Measurements from ENCODE around the gene RTEL1.
A peak's percentile ranks its signal among the peaks of the same experiment; 100 is the strongest.
"Not testable (repeated sequence)": the region's sequence is repeated elsewhere in the genome, so short reads cannot be mapped to it uniquely, and the experiment has no call there.

RTEL1 gene

DNA sequence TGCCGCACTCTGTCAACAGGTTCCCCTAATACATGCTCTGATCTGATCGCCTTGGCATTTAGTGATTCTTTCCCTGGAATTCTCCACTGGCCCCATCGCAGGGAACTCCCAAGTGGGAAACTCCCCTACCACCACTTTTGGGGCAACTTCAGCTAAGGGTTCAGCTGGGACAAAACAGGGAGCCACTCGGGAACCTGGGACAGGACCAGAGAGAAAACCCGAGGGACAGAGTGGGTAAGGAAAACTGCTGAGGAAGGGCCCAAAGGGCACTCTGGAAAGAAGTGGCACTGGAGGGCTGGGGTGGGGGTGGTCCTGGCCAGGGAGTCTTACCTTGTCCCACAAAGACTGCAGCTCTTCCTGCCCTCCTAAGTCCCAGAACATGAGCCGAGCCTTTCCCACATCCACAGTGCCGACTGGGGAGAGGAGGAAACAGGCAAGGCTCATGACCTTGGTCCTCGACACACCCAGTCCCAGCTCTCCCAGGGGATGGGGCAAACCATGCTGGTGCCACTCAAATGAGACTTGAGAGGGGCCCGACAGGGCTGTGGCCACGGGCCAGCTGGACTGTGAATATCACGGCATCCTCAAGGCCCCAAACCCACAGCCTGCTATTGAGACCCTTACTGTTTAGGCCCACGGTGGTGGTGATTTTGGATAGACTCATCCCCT, 48.0 kb downstream of the RTEL1 start:
- Histone ChIP-seq H3K36me3 (ENCODE audit: control insufficient read depth, insufficient read depth, low read length) (peaks cover 16% of the 10 kb centered on the region), H3K4me3 (ENCODE audit: low read length) (peak overlapping the region; percentile 2), H3K27ac (ENCODE audit: low read depth, low read length) (no peak overlapping the region), H3K4me1 (ENCODE audit: control insufficient read depth, insufficient read depth, low read length) (peaks cover 12% of the 10 kb centered on the region), H3K27me3 (ENCODE audit: control insufficient read depth, insufficient read depth, low read length) (no peaks in the 10 kb centered on the region), H3K9ac (ENCODE audit: low read length) (no peak overlapping the region)

DNA sequence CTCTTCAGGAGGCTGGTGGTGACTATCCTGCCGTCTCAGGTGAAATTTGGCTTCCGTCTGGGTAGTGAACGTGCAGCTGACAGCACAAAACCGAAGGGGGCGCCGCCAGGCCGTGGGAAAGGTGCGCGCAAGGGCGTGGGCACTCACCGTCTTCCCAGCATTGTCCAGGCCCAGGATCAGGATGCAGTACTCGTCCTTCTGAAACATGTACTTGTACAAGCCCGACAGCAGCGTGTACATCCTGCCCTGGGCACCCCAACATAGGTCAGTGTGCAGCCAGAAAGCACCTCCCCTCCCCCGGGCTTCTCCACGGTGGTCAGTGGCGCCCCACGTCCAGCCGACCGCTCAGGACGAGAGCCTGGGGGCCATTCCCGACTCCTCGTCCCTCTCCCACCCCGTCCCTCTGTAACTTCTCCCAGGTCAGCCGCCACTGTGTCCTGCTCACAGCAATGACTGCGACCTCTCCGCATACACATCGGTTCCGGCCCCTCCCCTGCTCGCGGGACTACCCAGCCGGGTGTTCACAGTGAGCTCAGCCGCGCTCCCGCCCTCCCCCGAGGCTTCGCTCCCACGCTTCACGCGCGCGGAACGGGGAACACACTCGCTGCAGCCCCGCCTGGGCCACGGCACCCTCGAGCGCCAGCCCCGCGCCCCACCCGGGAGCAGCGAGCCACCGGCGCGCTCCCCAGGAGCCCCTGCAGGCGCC, 48.9 kb downstream of the RTEL1 start:
- Histone ChIP-seq H3K4me1 (ENCODE audit: control insufficient read depth, insufficient read depth, low read length) (peaks cover 12% of the 10 kb centered on the region), H3K9ac (ENCODE audit: low read length) (peak overlapping the region; percentile 20), H3K27ac (ENCODE audit: low read depth, low read length) (peak overlapping the region; percentile 93), H3K36me3 (ENCODE audit: control insufficient read depth, insufficient read depth, low read length) (peaks cover 19% of the 10 kb centered on the region), H3K4me3 (ENCODE audit: low read length) (peak overlapping the region; percentile 70), H3K27me3 (ENCODE audit: control insufficient read depth, insufficient read depth, low read length) (no peaks in the 10 kb centered on the region)

DNA sequence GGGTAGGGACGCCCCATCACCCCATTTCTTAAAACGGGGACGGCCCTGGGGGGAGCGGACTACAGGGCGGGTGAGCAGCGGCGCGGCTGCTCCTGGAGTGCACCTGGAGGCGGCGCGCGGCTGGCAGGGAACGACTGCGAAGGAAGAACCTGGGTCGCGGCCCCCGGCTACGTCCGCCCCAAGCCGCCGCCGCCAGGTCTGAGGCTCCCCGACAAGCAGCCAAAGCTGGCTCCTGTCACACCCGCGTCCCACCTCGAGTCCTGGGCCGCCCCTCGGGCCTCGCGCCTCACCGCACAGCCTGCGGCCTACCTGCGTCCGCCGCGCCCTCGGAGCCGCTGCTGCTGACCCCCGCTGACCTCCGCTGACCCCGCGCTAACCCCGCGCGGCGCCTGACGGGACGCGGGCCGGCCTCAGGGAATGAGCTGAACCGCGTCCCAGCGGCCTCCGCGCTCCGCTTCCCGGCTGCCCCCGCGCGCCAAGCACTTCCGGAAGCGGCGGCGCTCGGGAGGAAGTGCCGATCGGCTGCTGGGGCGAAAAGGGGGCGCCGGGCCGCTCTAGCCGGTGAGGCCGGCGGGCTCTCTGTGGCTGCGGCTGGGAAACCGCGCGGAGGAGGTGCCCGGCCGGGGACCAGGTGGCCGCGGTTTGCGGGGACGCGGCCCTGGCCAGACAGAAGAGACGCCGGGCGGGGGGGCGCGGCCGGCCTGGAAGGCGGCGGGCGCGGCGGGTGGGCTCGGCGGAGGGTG, 49.6 kb downstream of the RTEL1 start, which contains the start of the genes ARFRP1 and ZGPAT:
Gene ARFRP1, minus strand, starts transcription at position 419 of the 743 bp plus-strand sequence. CDS start 885 bp downstream, outside the sequence.
Gene ZGPAT, plus strand, starts transcription at position 482 of the 743 bp plus-strand sequence. CDS start 542 bp downstream, outside the sequence.
- peaks cover 12% of the 10 kb centered on the region for H3K4me1 ChIP-seq (ENCODE audit: control insufficient read depth, insufficient read depth, low read length)
- peak within 1 kb of the TSS; percentile 70 for H3K4me3 ChIP-seq (ENCODE audit: low read length)
- peak within 1 kb of the TSS; percentile 62 for H3K9ac ChIP-seq (ENCODE audit: low read length)
- H3K27ac ChIP-seq (ENCODE audit: low read depth, low read length): peak within 1 kb of the TSS; percentile 93
- H3K36me3 ChIP-seq (ENCODE audit: control insufficient read depth, insufficient read depth, low read length): peaks cover 22% of the 10 kb centered on the region
- H3K27me3 ChIP-seq (ENCODE audit: control insufficient read depth, insufficient read depth, low read length): no peaks in the 10 kb centered on the region

DNA sequence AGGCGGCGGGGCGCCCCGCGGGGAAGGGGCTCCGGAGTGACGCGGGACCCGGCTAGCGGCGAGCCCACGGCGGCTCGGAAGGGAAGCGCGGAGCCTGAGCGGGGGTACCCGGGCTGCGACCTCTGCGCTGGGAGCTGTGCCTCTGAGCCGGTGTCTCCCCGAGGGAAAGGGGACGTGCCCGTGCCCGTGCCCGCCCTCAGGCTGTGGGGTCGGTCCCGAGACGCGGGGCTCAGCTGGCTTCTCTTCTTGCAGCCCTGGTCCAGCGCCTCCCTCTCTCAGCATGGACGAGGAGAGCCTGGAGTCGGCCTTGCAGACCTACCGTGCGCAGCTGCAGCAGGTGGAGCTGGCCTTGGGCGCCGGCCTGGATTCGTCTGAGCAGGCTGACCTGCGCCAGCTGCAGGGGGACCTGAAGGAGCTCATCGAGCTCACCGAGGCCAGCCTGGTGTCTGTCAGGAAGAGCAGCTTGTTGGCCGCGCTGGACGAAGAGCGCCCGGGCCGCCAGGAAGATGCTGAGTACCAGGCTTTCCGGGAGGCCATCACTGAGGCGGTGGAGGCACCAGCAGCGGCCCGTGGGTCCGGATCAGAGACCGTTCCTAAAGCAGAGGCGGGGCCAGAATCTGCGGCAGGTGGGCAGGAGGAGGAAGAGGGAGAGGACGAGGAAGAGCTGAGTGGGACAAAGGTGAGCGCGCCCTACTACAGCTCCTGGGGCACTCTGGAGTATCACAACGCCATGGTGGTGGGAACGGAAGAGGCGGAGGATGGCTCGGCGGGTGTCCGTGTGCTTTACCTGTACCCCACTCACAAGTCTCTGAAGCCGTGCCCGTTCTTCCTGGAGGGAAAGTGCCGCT, 50.4 kb downstream of the RTEL1 start:
- Histone ChIP-seq H3K36me3 (ENCODE audit: control insufficient read depth, insufficient read depth, low read length) (peaks cover 22% of the 10 kb centered on the region), H3K27ac (ENCODE audit: low read depth, low read length) (peak overlapping the region; percentile 93), H3K4me1 (ENCODE audit: control insufficient read depth, insufficient read depth, low read length) (peaks cover 12% of the 10 kb centered on the region), H3K27me3 (ENCODE audit: control insufficient read depth, insufficient read depth, low read length) (no peaks in the 10 kb centered on the region), H3K9ac (ENCODE audit: low read length) (no peak overlapping the region), H3K4me3 (ENCODE audit: low read length) (peak overlapping the region; percentile 70)

DNA sequence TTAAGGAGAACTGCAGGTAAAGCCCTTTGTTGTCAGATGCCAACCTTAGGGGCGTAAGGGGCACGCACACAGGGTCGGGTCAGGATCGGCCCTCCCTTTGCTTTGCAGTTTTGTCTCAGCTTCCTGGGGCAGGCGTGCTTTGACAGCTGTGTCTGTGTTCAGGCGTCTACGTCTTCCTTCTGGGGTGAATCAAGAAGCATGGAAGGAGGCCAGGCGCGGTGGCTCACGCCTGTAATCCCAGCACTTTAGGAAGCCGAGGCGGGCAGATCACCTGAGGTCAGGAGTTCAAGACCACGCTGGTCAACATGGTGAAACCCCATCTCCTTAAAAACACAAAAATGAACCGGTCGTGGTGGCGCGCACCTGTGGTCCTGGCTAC, 51.0 kb downstream of the RTEL1 start:
- peak overlapping the region; percentile 70 for H3K4me3 ChIP-seq (ENCODE audit: low read length)
- no peak overlapping the region for H3K27ac ChIP-seq (ENCODE audit: low read depth, low read length)
- no peak overlapping the region for H3K9ac ChIP-seq (ENCODE audit: low read length)
- peaks cover 12% of the 10 kb centered on the region for H3K4me1 ChIP-seq (ENCODE audit: control insufficient read depth, insufficient read depth, low read length)
- no peaks in the 10 kb centered on the region for H3K27me3 ChIP-seq (ENCODE audit: control insufficient read depth, insufficient read depth, low read length)
- H3K36me3 ChIP-seq (ENCODE audit: control insufficient read depth, insufficient read depth, low read length): peaks cover 22% of the 10 kb centered on the region

DNA sequence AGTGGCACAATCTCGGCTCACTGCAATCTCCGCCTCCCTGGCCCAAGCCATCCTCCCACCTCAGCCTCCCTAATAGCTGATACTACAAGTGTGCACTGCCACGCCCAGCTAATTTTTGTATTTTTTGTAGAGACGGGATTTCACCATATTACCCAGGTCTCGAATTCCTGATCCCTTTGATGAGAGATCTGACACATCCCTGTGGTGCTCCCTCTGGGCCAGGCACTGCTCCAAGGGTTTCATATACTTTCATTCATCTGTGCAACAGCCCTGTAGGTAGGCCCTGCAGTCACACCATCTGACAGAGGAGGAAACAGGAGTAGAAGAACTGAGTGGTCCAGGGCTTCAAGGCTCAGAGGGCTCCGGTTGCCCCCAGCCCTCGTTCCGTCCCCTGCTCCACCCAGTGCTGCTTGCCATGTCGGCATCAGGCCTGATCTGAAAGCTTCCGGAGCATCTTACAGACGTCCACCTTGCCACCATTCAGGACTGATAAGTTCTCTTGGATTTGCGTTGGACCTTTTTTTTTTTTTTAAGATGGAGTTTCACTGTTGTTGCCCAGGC, 53.1 kb downstream of the RTEL1 start:
- no peak overlapping the region for H3K9ac ChIP-seq (ENCODE audit: low read length)
- no peaks in the 10 kb centered on the region for H3K27me3 ChIP-seq (ENCODE audit: control insufficient read depth, insufficient read depth, low read length)
- no peak overlapping the region for H3K27ac ChIP-seq (ENCODE audit: low read depth, low read length)
- H3K4me3 ChIP-seq (ENCODE audit: low read length): no peak overlapping the region
- peaks cover 12% of the 10 kb centered on the region for H3K4me1 ChIP-seq (ENCODE audit: control insufficient read depth, insufficient read depth, low read length)
- H3K36me3 ChIP-seq (ENCODE audit: control insufficient read depth, insufficient read depth, low read length): peaks cover 10% of the 10 kb centered on the region

DNA sequence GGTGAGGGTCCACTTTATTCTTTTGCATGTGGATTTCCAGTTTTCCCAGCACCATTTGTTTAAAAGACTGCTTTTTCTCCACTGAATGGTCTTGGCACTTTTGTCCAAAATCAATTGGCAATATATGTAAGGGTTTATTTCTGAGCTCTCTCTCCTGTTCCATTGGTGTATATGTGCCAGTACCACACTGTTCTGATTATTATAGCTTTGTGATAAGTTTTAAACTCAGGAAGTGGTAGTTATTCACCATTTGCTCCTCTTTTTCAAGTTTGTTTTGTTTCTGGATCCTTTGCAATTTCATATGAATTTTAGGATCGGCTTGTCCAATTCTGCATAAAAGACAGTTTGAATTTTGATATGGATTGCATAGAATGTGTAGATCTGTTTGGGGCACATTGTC, 54.1 kb downstream of the RTEL1 start:
- peaks cover 10% of the 10 kb centered on the region for H3K36me3 ChIP-seq (ENCODE audit: control insufficient read depth, insufficient read depth, low read length)
- H3K4me1 ChIP-seq (ENCODE audit: control insufficient read depth, insufficient read depth, low read length): peaks cover 6% of the 10 kb centered on the region
- H3K27me3 ChIP-seq (ENCODE audit: control insufficient read depth, insufficient read depth, low read length): no peaks in the 10 kb centered on the region
- H3K27ac ChIP-seq (ENCODE audit: low read depth, low read length): no peak overlapping the region
- no peak overlapping the region for H3K9ac ChIP-seq (ENCODE audit: low read length)
- H3K4me3 ChIP-seq (ENCODE audit: low read length): no peak overlapping the region

DNA sequence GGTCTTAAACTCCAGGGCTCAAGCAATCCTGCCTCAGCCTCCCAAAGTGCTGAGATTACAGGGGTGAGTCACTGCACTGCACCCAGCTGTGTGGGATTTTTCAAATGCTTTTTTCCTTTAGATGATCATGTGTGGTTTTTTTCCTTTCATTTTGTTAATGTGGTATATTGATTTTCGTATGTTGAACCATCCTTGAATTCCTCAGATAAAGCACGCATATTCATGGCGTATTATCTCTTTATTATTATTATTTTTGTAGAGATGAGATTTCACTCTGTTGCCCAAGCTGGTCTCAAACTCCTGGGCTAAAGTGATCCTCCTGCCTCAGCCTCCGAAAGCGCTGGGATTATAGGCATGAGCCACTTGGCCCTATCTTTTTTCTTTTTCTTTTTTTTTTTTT, 56.7 kb downstream of the RTEL1 start:
- no peak overlapping the region for H3K4me3 ChIP-seq (ENCODE audit: low read length)
- H3K27me3 ChIP-seq (ENCODE audit: control insufficient read depth, insufficient read depth, low read length): no peaks in the 10 kb centered on the region
- H3K36me3 ChIP-seq (ENCODE audit: control insufficient read depth, insufficient read depth, low read length): peaks cover 13% of the 10 kb centered on the region
- H3K27ac ChIP-seq (ENCODE audit: low read depth, low read length): no peak overlapping the region
- H3K9ac ChIP-seq (ENCODE audit: low read length): no peak overlapping the region
- no peaks in the 10 kb centered on the region for H3K4me1 ChIP-seq (ENCODE audit: control insufficient read depth, insufficient read depth, low read length)

DNA sequence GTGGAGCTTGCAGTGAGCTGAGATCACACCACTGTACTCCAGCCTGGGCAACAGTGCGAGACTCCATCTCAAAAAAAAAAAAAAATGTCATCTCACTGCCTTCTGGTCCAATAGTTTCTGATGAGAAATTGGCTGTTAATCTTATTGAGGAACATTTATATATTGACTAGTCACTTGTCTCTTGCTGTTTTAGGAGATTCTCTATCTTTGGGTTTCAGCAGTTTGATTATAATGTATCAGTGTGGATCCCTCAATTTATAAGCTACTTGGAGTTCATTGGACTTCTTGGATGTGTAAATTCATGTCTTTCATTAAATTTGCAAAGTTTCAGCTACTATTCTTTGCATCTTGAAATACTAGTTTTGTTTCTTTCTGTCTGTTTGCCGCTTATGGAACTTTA, 60.9 kb downstream of the RTEL1 start:
- no peaks in the 10 kb centered on the region for H3K27me3 ChIP-seq (ENCODE audit: control insufficient read depth, insufficient read depth, low read length)
- no peaks in the 10 kb centered on the region for H3K4me1 ChIP-seq (ENCODE audit: control insufficient read depth, insufficient read depth, low read length)
- no peak overlapping the region for H3K4me3 ChIP-seq (ENCODE audit: low read length)
- H3K36me3 ChIP-seq (ENCODE audit: control insufficient read depth, insufficient read depth, low read length): peaks cover 9% of the 10 kb centered on the region
- H3K27ac ChIP-seq (ENCODE audit: low read depth, low read length): no peak overlapping the region
- H3K9ac ChIP-seq (ENCODE audit: low read length): no peak overlapping the region

DNA sequence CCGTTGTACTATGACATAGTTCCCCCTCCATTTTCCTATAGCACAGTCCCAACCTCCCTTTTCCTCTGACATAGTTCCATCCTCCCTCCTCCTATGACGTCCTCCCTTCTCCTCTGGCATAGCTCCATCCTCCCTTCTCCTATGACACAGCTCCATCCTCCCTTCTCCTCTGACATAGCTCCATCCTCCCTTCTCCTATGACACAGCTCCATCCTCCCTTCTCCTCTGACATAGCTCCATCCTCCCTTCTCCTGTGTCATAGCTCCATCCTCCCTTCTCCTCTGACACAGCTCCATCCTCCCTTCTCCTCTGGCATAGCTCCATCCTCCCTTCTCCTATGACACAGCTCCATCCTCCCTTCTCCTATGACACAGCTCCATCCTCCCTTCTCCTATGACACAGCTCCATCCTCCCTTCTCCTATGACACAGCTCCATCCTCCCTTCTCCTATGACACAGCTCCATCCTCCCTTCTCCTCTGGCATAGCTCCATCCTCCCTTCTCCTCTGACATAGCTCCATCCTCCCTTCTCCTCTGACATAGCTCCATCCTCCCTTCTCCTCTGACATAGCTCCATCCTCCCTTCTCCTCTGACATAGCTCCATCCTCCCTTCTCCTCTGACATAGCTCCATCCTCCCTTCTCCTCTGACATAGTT, 65.0 kb downstream of the RTEL1 start:
- H3K4me1 ChIP-seq (ENCODE audit: control insufficient read depth, insufficient read depth, low read length); H3K4me3 ChIP-seq (ENCODE audit: low read length); H3K36me3 ChIP-seq (ENCODE audit: control insufficient read depth, insufficient read depth, low read length); H3K27ac ChIP-seq (ENCODE audit: low read depth, low read length); H3K9ac ChIP-seq (ENCODE audit: low read length); H3K27me3 ChIP-seq (ENCODE audit: control insufficient read depth, insufficient read depth, low read length): not testable (repeated sequence)

DNA sequence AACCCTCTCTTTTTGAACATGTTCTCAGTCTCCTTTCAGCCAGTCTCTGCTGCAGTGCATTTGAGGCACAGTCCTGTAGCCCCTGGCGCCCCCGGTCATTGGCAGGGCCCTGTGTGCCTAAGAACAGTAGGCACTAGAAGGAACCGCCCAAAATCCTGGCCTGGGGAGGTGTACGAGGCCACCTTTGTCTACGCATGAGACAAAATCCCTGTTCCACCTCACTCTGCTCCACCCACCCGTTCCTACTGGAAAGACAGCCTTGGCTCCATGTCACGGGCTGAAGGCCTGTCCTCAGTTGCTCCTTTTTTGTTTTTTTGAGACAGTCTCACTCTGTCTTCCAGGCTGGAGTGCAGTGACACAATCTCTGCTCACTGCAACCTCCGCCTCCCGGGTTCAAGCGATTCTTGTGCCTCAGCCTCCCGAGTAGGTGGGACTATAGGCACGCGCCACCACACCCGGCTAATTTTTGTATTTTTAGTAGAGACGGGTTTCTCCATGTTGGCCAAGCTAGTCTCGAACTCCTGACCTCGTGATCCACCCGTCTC, 72.1 kb downstream of the RTEL1 start:
- not testable (repeated sequence) for H3K4me1 ChIP-seq (ENCODE audit: control insufficient read depth, insufficient read depth, low read length); H3K27me3 ChIP-seq (ENCODE audit: control insufficient read depth, insufficient read depth, low read length); H3K27ac ChIP-seq (ENCODE audit: low read depth, low read length); H3K36me3 ChIP-seq (ENCODE audit: control insufficient read depth, insufficient read depth, low read length); H3K4me3 ChIP-seq (ENCODE audit: low read length); H3K9ac ChIP-seq (ENCODE audit: low read length)

Data from rectal smooth muscle tissue (tissue), 1 donor.